Measurements from ENCODE around the gene NEU4. TPM values are rescaled to one million over a fixed set of nuclear protein-coding genes. Genes with fewer than 3 reads are reported as not detected.
"Not testable (repeated sequence)": the region's sequence is repeated elsewhere in the genome, so short reads cannot be mapped to it uniquely, and the experiment has no call there.

Gene NEU4
- total RNA-seq, 1 donor = not detected

GRCh38 chr2:241821460-241822263, 12.7 kb downstream of the NEU4 start:
- no peak overlapping the region for H3K4me3 ChIP-seq (ENCODE audit: insufficient read depth, low read length)
- H3K27me3 ChIP-seq (ENCODE audit: insufficient read depth, low read length) = peaks cover 6% of the 10 kb centered on the region
- H4K20me1 ChIP-seq (ENCODE audit: insufficient read depth, low read length) = no peaks in the 10 kb centered on the region
- H3K27ac ChIP-seq (ENCODE audit: low read depth, low read length) = no peak overlapping the region
- no peaks in the 10 kb centered on the region for H3K36me3 ChIP-seq (ENCODE audit: insufficient read depth, low read length)
- H3K4me2 ChIP-seq (ENCODE audit: insufficient read depth, low read length) = no peak overlapping the region
- H3K4me1 ChIP-seq (ENCODE audit: insufficient read depth, low read length) = no peaks in the 10 kb centered on the region
- no peaks in the 10 kb centered on the region for H3K9me3 ChIP-seq (ENCODE audit: low read depth, low read length)
- H3K79me2 ChIP-seq (ENCODE audit: insufficient read depth, low read length) = no peaks in the 10 kb centered on the region
- DNase-seq (ENCODE audit: insufficient read length, low spot score, missing footprints) = no peak
- H2AFZ ChIP-seq (ENCODE audit: low read length) = no peak overlapping the region
- no peak for TF ChIP-seq CTCF (IDR thresholded peaks at IDR 0.05; ENCODE audit: extremely low read depth, low read depth, low read length)

- H3K27ac ChIP-seq (ENCODE audit: low read depth, low read length) = no peak overlapping the region
- H3K36me3 ChIP-seq (ENCODE audit: insufficient read depth, low read length) = no peaks in the 10 kb centered on the region
- H3K4me1 ChIP-seq (ENCODE audit: insufficient read depth, low read length) = no peaks in the 10 kb centered on the region
- no peaks in the 10 kb centered on the region for H4K20me1 ChIP-seq (ENCODE audit: insufficient read depth, low read length)
- H3K4me3 ChIP-seq (ENCODE audit: insufficient read depth, low read length) = no peak overlapping the region
- H2AFZ ChIP-seq (ENCODE audit: low read length) = no peak overlapping the region
- no peaks in the 10 kb centered on the region for H3K79me2 ChIP-seq (ENCODE audit: insufficient read depth, low read length)
- no peaks in the 10 kb centered on the region for H3K9me3 ChIP-seq (ENCODE audit: low read depth, low read length)
- DNase-seq (ENCODE audit: insufficient read length, low spot score, missing footprints) = no peak
- H3K4me2 ChIP-seq (ENCODE audit: insufficient read depth, low read length) = no peak overlapping the region
- H3K27me3 ChIP-seq (ENCODE audit: insufficient read depth, low read length) = peaks cover 6% of the 10 kb centered on the region
- TF ChIP-seq CTCF (IDR thresholded peaks at IDR 0.05; ENCODE audit: extremely low read depth, low read depth, low read length) = no peak
Measured at GRCh38 chr2:241822264-241822623, 13.3 kb downstream of the NEU4 start.

- not testable (repeated sequence) for H3K79me2 ChIP-seq (ENCODE audit: insufficient read depth, low read length); H3K4me1 ChIP-seq (ENCODE audit: insufficient read depth, low read length); H3K27me3 ChIP-seq (ENCODE audit: insufficient read depth, low read length); H3K9me3 ChIP-seq (ENCODE audit: low read depth, low read length); H3K36me3 ChIP-seq (ENCODE audit: insufficient read depth, low read length); H3K27ac ChIP-seq (ENCODE audit: low read depth, low read length); H2AFZ ChIP-seq (ENCODE audit: low read length); H4K20me1 ChIP-seq (ENCODE audit: insufficient read depth, low read length); H3K4me3 ChIP-seq (ENCODE audit: insufficient read depth, low read length); H3K4me2 ChIP-seq (ENCODE audit: insufficient read depth, low read length)
- peak; percentile 75 for DNase-seq (ENCODE audit: insufficient read length, low spot score, missing footprints)
Measured at GRCh38 chr2:241823531-241824437, 14.8 kb downstream of the NEU4 start.

GRCh38 chr2:241827394-241827793, 18.4 kb downstream of the NEU4 start:
- Histone ChIP-seq H4K20me1 (ENCODE audit: insufficient read depth, low read length) (no peaks in the 10 kb centered on the region), H3K79me2 (ENCODE audit: insufficient read depth, low read length) (no peaks in the 10 kb centered on the region), H2AFZ (ENCODE audit: low read length) (no peak overlapping the region), H3K4me3 (ENCODE audit: insufficient read depth, low read length) (no peak overlapping the region), H3K27ac (ENCODE audit: low read depth, low read length) (no peak overlapping the region), H3K4me2 (ENCODE audit: insufficient read depth, low read length) (no peak overlapping the region), H3K9me3 (ENCODE audit: low read depth, low read length) (no peaks in the 10 kb centered on the region), H3K27me3 (ENCODE audit: insufficient read depth, low read length) (peaks cover 12% of the 10 kb centered on the region), H3K36me3 (ENCODE audit: insufficient read depth, low read length) (no peaks in the 10 kb centered on the region), H3K4me1 (ENCODE audit: insufficient read depth, low read length) (no peaks in the 10 kb centered on the region)
- TF ChIP-seq CTCF (IDR thresholded peaks at IDR 0.05; ENCODE audit: extremely low read depth, low read depth, low read length) = no peak
- DNase-seq (ENCODE audit: insufficient read length, low spot score, missing footprints) = no peak

All from osteoblast (primary cell).